Astrocyte of the cerebellum (primary cell): Measurements from ENCODE around the gene CENPP.

Experiments
- DNase-seq: peaks from one replicate; pipeline ENCODE4 v3.0.0-alpha.2; 2011; ENCODE audit warnings: low read depth
- H3K4me3 ChIP-seq: 2 replicates; pipeline ENCODE4 v1.5.1; 2011; ENCODE audit warnings: mild to moderate bottlenecking, low read depth, low read length, moderate library complexity
- CTCF ChIP-seq: IDR thresholded peaks from 2 replicates; pipeline ENCODE4 v1.5.1; 2012; ENCODE audit warnings: low read length, low read depth, moderate library complexity, mild to moderate bottlenecking; ENCODE audit errors: missing control alignments
- in situ Hi-C: cut with HindIII; loops from 2 replicates; pipeline ENCODE4 v1.10.0; 2017; ENCODE audit warnings: low sequenced_read_pairs

The CENPP gene

GRCh38 chr9:92658611-92659010, 332.9 kb downstream of the CENPP start:
- DNase-seq = no peak
- in situ Hi-C loops = no loop called here
- no peak for TF ChIP-seq CTCF
- no peak overlapping the region for H3K4me3 ChIP-seq

GRCh38 chr9:92659601-92660000, 333.8 kb downstream of the CENPP start:
- no peak for DNase-seq
- no peak overlapping the region for H3K4me3 ChIP-seq
- in situ Hi-C loops = no loop called here
- TF ChIP-seq CTCF = no peak

GRCh38 chr9:92660266-92660665, 334.5 kb downstream of the CENPP start:
- H3K4me3 ChIP-seq = no peak overlapping the region
- TF ChIP-seq CTCF = no peak
- DNase-seq = no peak
- in situ Hi-C loops = no loop called here

GRCh38 chr9:92661127-92661526, 335.4 kb downstream of the CENPP start:
- DNase-seq = no peak
- in situ Hi-C loops = no loop called here
- no peak overlapping the region for H3K4me3 ChIP-seq
- no peak for TF ChIP-seq CTCF

GRCh38 chr9:92661743-92662142, 336.0 kb downstream of the CENPP start:
- no peak for DNase-seq
- in situ Hi-C loops = no loop called here
- no peak for TF ChIP-seq CTCF

GRCh38 chr9:92663126-92663525, 337.4 kb downstream of the CENPP start:
- no peak overlapping the region for H3K4me3 ChIP-seq
- DNase-seq = no peak
- TF ChIP-seq CTCF = no peak
- in situ Hi-C loops = no loop called here

More at GRCh38 chr9:92661743-92662142, 336.0 kb downstream of the CENPP start:
- no peak overlapping the region for H3K4me3 ChIP-seq

- in situ Hi-C loops = no loop called here
- no peak for DNase-seq
Observed at GRCh38 chr9:92663951-92664350, 338.2 kb downstream of the CENPP start.

More at GRCh38 chr9:92663951-92664350, 338.2 kb downstream of the CENPP start:
- no peak for TF ChIP-seq CTCF
- H3K4me3 ChIP-seq = no peak overlapping the region
